Measurements from ENCODE around the gene LRRC37B.
"Not testable (repeated sequence)": the region's sequence is repeated elsewhere in the genome, so short reads cannot be mapped to it uniquely, and the experiment has no call there.

The LRRC37B gene

GRCh38 chr17:32100323-32100722 lies 93.1 kb downstream of the LRRC37B start:
- not testable (repeated sequence) for DNase-seq

- no peak for DNase-seq
Observed at GRCh38 chr17:32100971-32101631, 93.9 kb downstream of the LRRC37B start.

GRCh38 chr17:32102172-32102571 lies 95.0 kb downstream of the LRRC37B start:
- DNase-seq, result no peak

- DNase-seq, result no peak
Observed at GRCh38 chr17:32102646-32103186, 95.5 kb downstream of the LRRC37B start.
